KMS-11 (cell line): ENCODE measurements around the gene DMWD.

ENCODE experiments used
- H2AFZ ChIP-seq: fragments of 200-600 bp; sonication (generic); 2 replicates; pipeline ENCODE4 v1.6.1; 2016; ENCODE audit warnings: antibody characterized with exemption, mixed run types, low read depth
- H3K27ac ChIP-seq: fragments of 200-600 bp; sonication (generic); 2 replicates; pipeline ENCODE4 v1.6.1; 2016; ENCODE audit warnings: mild to moderate bottlenecking, mixed run types
- H3K27me3 ChIP-seq: fragments of 200-600 bp; sonication (generic); 2 replicates; pipeline ENCODE4 v1.6.1; 2017; ENCODE audit warnings: mild to moderate bottlenecking, low read depth, mixed run types, moderate library complexity; ENCODE audit not compliant: insufficient read depth
- H3K36me3 ChIP-seq: fragments of 200-600 bp; sonication (generic); 2 replicates; pipeline ENCODE4 v1.6.1; 2017; ENCODE audit warnings: mild to moderate bottlenecking, mixed run types; ENCODE audit not compliant: insufficient read depth
- H3K4me1 ChIP-seq: fragments of 200-600 bp; sonication (generic); 2 replicates; pipeline ENCODE4 v1.6.1; 2016; ENCODE audit warnings: mild to moderate bottlenecking, low read depth, mixed run types; ENCODE audit not compliant: poor library complexity, severe bottlenecking
- H3K4me2 ChIP-seq: fragments of 200-600 bp; sonication (generic); 2 replicates; pipeline ENCODE4 v1.7.0; 2016; ENCODE audit warnings: mild to moderate bottlenecking, mixed run types
- H3K4me3 ChIP-seq: fragments of 200-600 bp; sonication (generic); IDR thresholded peaks from 2 replicates; pipeline ENCODE4 v1.6.1; 2017; ENCODE audit warnings: low read depth, low read length, mixed read lengths; ENCODE audit not compliant: insufficient read depth
- H3K79me2 ChIP-seq: fragments of 200-600 bp; sonication (generic); 2 replicates; pipeline ENCODE4 v1.6.1; 2016; ENCODE audit warnings: low read depth, mixed run types; ENCODE audit not compliant: insufficient read depth
- H3K9ac ChIP-seq: fragments of 200-600 bp; sonication (generic); 2 replicates; pipeline ENCODE4 v1.6.1; 2016; ENCODE audit warnings: mild to moderate bottlenecking, mixed run types
- H4K20me1 ChIP-seq: fragments of 200-600 bp; sonication (generic); 2 replicates; pipeline ENCODE4 v1.6.1; 2016; ENCODE audit warnings: mild to moderate bottlenecking, mixed run types; ENCODE audit not compliant: insufficient read depth
- CTCF ChIP-seq: fragments of 200-600 bp; sonication (generic); conservative IDR thresholded peaks from 2 replicates; pipeline ENCODE4 v1.6.1; 2017; ENCODE audit warnings: low read depth, mild to moderate bottlenecking, antibody characterized with exemption, low read length, moderate library complexity, mixed read lengths

The DMWD gene

DNA sequence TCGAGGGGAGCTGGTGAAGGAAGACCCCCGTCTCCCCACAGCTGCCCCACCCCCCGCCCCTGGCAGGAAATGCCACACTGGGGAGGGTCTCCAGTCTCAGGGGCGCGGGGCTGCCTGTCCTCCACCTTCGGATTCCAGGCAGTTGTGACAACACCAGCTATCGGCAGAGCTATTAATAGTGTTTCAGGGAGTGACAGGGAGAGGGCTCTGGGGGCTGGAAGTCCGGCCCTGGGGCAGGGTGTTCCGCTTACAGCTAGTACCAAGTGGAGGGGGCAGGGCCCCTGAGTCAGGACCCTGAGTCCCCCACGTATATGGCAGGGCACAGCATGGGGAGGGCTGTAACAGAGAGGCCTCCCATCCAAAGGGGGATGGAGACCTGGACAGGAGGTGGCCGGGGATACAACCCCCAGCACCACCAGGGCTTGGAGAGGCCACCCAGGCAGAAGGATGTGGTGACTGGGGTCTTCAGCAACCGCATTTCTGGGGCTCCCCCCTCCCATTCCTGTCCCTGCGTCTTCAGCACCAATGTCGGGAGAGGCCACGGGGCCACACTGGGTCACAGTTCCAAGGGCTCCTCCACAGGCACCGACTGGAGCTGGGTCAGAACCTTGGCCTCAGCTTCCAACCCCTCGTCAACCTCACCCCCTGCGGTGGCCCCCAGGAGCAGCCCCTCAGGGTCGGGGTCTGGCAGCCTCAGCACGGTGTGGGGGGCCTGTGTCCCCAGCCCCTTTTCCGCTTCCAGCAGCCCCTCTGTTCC lies 27.5 kb downstream of the DMWD start:
- Histone ChIP-seq H3K36me3 (no peaks in the 10 kb centered on the region), H2AFZ (no peak overlapping the region), H3K9ac (no peak overlapping the region), H3K4me3 (no peak overlapping the region), H3K4me2 (no peak overlapping the region), H3K79me2 (no peaks in the 10 kb centered on the region), H3K27me3 (peaks cover 11% of the 10 kb centered on the region), H3K27ac (no peak overlapping the region), H4K20me1 (no peaks in the 10 kb centered on the region), H3K4me1 (peaks cover 11% of the 10 kb centered on the region)
- no peak for TF ChIP-seq CTCF

DNA sequence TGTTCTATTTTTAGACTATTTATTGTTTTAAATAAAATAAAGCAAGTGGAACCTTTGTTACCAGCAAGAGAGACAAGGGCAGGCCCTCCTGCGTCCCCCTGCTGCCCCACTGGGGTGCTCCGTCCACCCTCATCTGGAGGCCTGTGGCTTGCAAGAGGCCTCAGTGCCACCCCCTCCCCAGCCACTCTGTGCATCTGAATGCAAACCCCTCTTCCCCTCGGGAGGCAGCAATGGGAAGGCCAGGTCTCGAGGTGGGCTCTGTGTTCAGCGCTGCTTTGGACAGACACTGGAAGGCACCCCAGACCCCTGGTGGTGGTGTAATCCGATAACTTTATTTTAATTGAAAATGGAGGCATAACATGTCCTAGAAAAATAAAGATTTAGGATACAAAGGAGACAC lies 28.2 kb downstream of the DMWD start:
- H3K27ac ChIP-seq, result no peak overlapping the region
- peaks cover 5% of the 10 kb centered on the region for H3K4me1 ChIP-seq
- no peaks in the 10 kb centered on the region for H4K20me1 ChIP-seq
- no peak for TF ChIP-seq CTCF
- no peak overlapping the region for H3K9ac ChIP-seq
- H3K27me3 ChIP-seq, result peaks cover 11% of the 10 kb centered on the region
- no peak overlapping the region for H3K4me2 ChIP-seq
- H3K79me2 ChIP-seq, result no peaks in the 10 kb centered on the region
- no peak overlapping the region for H2AFZ ChIP-seq
- no peak overlapping the region for H3K4me3 ChIP-seq
- H3K36me3 ChIP-seq, result no peaks in the 10 kb centered on the region

- Histone ChIP-seq H3K4me3 (no peak overlapping the region), H3K9ac (no peak overlapping the region), H3K79me2 (no peaks in the 10 kb centered on the region), H3K4me1 (peaks cover 5% of the 10 kb centered on the region), H4K20me1 (no peaks in the 10 kb centered on the region), H3K36me3 (no peaks in the 10 kb centered on the region), H2AFZ (no peak overlapping the region), H3K27me3 (peaks cover 11% of the 10 kb centered on the region), H3K4me2 (no peak overlapping the region), H3K27ac (no peak overlapping the region)
- no peak for TF ChIP-seq CTCF
These were observed 28.9 kb downstream of the DMWD start for GRCh38 chr19:45763691-45764294.

GRCh38 chr19:45762870-45763631 lies 29.6 kb downstream of the DMWD start:
- Histone ChIP-seq H3K27ac (no peak overlapping the region), H3K4me2 (no peak overlapping the region)

More at GRCh38 chr19:45762870-45763631, 29.6 kb downstream of the DMWD start:
- no peak for TF ChIP-seq CTCF
- H3K36me3 ChIP-seq, result no peaks in the 10 kb centered on the region
- no peaks in the 10 kb centered on the region for H3K79me2 ChIP-seq
- peaks cover 11% of the 10 kb centered on the region for H3K27me3 ChIP-seq
- H2AFZ ChIP-seq, result no peak overlapping the region
- no peak overlapping the region for H3K4me3 ChIP-seq
- H3K9ac ChIP-seq, result no peak overlapping the region
- H3K4me1 ChIP-seq, result peaks cover 5% of the 10 kb centered on the region
- no peaks in the 10 kb centered on the region for H4K20me1 ChIP-seq
